GM12878 (cell line): Measurements from ENCODE around the gene LEKR1. TPM values are rescaled to one million over a fixed set of nuclear protein-coding genes. Genes with fewer than 3 reads are reported as not detected.

Experiments used
- ATAC-seq: fragments of 200-7000 bp; cut with Tn5 transposase; 3 replicates; pipeline ENCODE4 v1.9.1; 2020; ENCODE audit warnings: mild to moderate bottlenecking, moderate library complexity
- BruUV-seq: library from RNA; stranded (reverse); fragments of 400-500 nt; replicated peaks from 2 replicates; lab custom pipeline; 2021; lab: Mats Ljungman, UMichigan
- CTCF ChIA-PET: fragments of 300-600 bp; sonication (Branson Sonifier 250); formaldehyde crosslinking; extraction: SDS; loops from one replicate; lab custom pipeline; 2021; ENCODE audit warnings: inconsistent platforms; lab: Yijun Ruan, JAX
- POLR2A ChIA-PET: fragments of 350-600 bp; formaldehyde crosslinking; extraction: SDS; loops from one replicate; lab custom pipeline; 2021; ENCODE audit warnings: inconsistent platforms; lab: Charles Lee
- RAD21 ChIA-PET: fragments of 300-600 bp; sonication (Branson Sonifier 250); formaldehyde crosslinking; loops from one replicate; lab custom pipeline; 2023; ENCODE audit warnings: antibody characterized with exemption; ENCODE audit not compliant: unreplicated experiment; lab: Charles Lee
- SMC1A ChIA-PET: fragments of 300-600 bp; sonication (Branson Sonifier 250); formaldehyde crosslinking; loops from one replicate; lab custom pipeline; 2023; ENCODE audit not compliant: unreplicated experiment, uncharacterized antibody; lab: Charles Lee
- DNase-seq: peaks from one replicate; pipeline ENCODE4 v3.0.0-alpha.2; 2011; ENCODE audit warnings: low read depth, low spot score
- FAIRE-seq: peaks from 3 replicates; lab custom pipeline; 2011; peaks lifted over from hg19 to GRCh38; lab: Jason Lieb, UNC
- H2AFZ ChIP-seq: 2 replicates; pipeline ENCODE4 v1.6.0; 2011; ENCODE audit warnings: low read depth, low read length, control low read depth; ENCODE audit not compliant: control insufficient read depth
- H3K27ac ChIP-seq: 2 replicates; pipeline ENCODE4 v1.5.1; 2011; ENCODE audit warnings: control low read depth; ENCODE audit not compliant: control insufficient read depth, insufficient read depth
- H3K27me3 ChIP-seq, 2 experiments: replicated peaks in 1 of 2; 2 replicates each; pipeline versions ENCODE4 v1.6.0 to v1.6.1; 2011; ENCODE audit warnings: low read length in 1 of 2; ENCODE audit not compliant: control insufficient read depth in 2 of 2, insufficient read depth in 2 of 2
- H3K36me3 ChIP-seq, 2 experiments: 2 replicates each; pipeline ENCODE4 v1.5.1; 2011; ENCODE audit warnings: low read length in 1 of 2; ENCODE audit not compliant: control insufficient read depth in 2 of 2, insufficient read depth in 2 of 2
- H3K4me1 ChIP-seq: 2 replicates; pipeline ENCODE4 v1.6.1; 2011; ENCODE audit warnings: mild to moderate bottlenecking, low read length, moderate library complexity, mixed read lengths; ENCODE audit not compliant: control insufficient read depth, insufficient read depth
- H3K4me2 ChIP-seq: 2 replicates; pipeline ENCODE4 v1.6.0; 2011; ENCODE audit warnings: control low read depth; ENCODE audit not compliant: control insufficient read depth, insufficient read depth
- H3K4me3 ChIP-seq: fragments of 200-600 bp; sonication (generic); 2 replicates; pipeline ENCODE4 v1.5.1; 2016
- H3K79me2 ChIP-seq: 2 replicates; pipeline ENCODE4 v1.6.0; 2011; ENCODE audit warnings: low read length; ENCODE audit not compliant: control insufficient read depth, insufficient read depth
- H3K9ac ChIP-seq: 2 replicates; pipeline ENCODE4 v1.8.0; 2011; ENCODE audit warnings: low read length, control low read depth, mixed read lengths; ENCODE audit not compliant: control insufficient read depth, insufficient read depth
- H3K9me3 ChIP-seq: replicated peaks from 3 replicates; pipeline ENCODE4 v1.5.1; 2011; ENCODE audit warnings: mild to moderate bottlenecking, low read length; ENCODE audit not compliant: control insufficient read depth, insufficient read depth
- H4K20me1 ChIP-seq: 2 replicates; pipeline ENCODE4 v1.6.0; 2011; ENCODE audit not compliant: control insufficient read depth, insufficient read depth
- BCL11A ChIP-seq: IDR thresholded peaks from 2 replicates; pipeline ENCODE4 v1.6.1; 2011; ENCODE audit warnings: low read depth, low read length
- JUNB ChIP-seq: IDR thresholded peaks from 2 replicates; pipeline ENCODE4 v1.6.1; 2016; ENCODE audit warnings: antibody characterized with exemption, mild to moderate bottlenecking
- JUND ChIP-seq: IDR thresholded peaks from 2 replicates; pipeline ENCODE4 v1.6.1; 2012; ENCODE audit warnings: low read depth, mild to moderate bottlenecking, low read length, improper control_type of control experiment, moderate library complexity
- KLF5 ChIP-seq: fragments of 450-650 bp; IDR thresholded peaks from 2 replicates; pipeline ENCODE4 v1.6.1; 2014; ENCODE audit warnings: mild to moderate bottlenecking; ENCODE audit not compliant: partially characterized antibody
- NFIC ChIP-seq: IDR thresholded peaks from 2 replicates; pipeline ENCODE4 v1.6.1; 2012; ENCODE audit warnings: low read depth, mild to moderate bottlenecking, inconsistent platforms, low read length, moderate library complexity
- NFYB ChIP-seq: IDR thresholded peaks from 2 replicates; pipeline ENCODE4 v1.6.1; 2011; ENCODE audit warnings: low read depth, mild to moderate bottlenecking, low read length, improper control_type of control experiment, moderate library complexity; ENCODE audit not compliant: insufficient read depth
- POLR2AphosphoS5 ChIP-seq: IDR thresholded peaks from 2 replicates; pipeline ENCODE4 v1.6.1; 2011; ENCODE audit warnings: mild to moderate bottlenecking, low read length, inconsistent platforms
- SUZ12 ChIP-seq: fragments of 200-600 bp; sonication (generic); IDR thresholded peaks from one replicate; pipeline ENCODE4 v1.6.1; 2018; ENCODE audit warnings: antibody characterized with exemption, mild to moderate bottlenecking; ENCODE audit not compliant: unreplicated experiment
- TCF7 ChIP-seq: IDR thresholded peaks from 2 replicates; pipeline ENCODE4 v1.6.1; 2014; ENCODE audit warnings: antibody characterized with exemption, borderline replicate concordance
- YBX1 ChIP-seq: fragments of 450-650 bp; IDR thresholded peaks from 2 replicates; pipeline ENCODE4 v1.6.1; 2016; ENCODE audit warnings: antibody characterized with exemption
- WGBS: methylation state at CpG from one replicate; pipeline ENCODE4 v1.1.6; 2016; ENCODE audit warnings: low lambda C conversion rate; ENCODE audit not compliant: insufficient replicate concordance, insufficient coverage; ENCODE audit errors: missing lambda C conversion rate; 5-methylcytosine and 5-hydroxymethylcytosine counted together
- in situ Hi-C: fragments of 300-500 bp; cut with MboI; formaldehyde crosslinking; loops from 9 replicates; pipeline ENCODE4 v1.14.3; 2018; ENCODE audit warnings: mixed read lengths
- intact Hi-C: fragments of 100-400 bp; cut with micrococcal nuclease; formaldehyde crosslinking; loops from one replicate; pipeline ENCODE4 v1.14.2; 2022; ENCODE audit not compliant: unreplicated experiment
- polyA plus RNA-seq, 11 experiments: library from polyadenylated mRNA; depleted of rRNA in 4 of 11; unstranded in 6 of 11; stranded (reverse) in 5 of 11; fragments of >200 nt; fragmentation: Nextera tagmentation in 4 of 11; fragmentation: Illumina TruSeq in 1 of 11; extraction: Ambion mirVana in 4 of 11; extraction: Trizol in 1 of 11; gene quantifications; 1 replicate in 1 of 11; 2 replicates in 10 of 11; pipeline versions ENCODE4 v1.2.1 to v1.2.3, GENCODE V29; 2011 to 2016; ENCODE audit warnings: inconsistent platforms in 2 of 11, missing spikeins in 2 of 11, low read depth in 1 of 11
- total RNA-seq, 4 experiments: library from RNA; depleted of rRNA in 3 of 4; stranded (reverse); fragments of >200 nt in 3 of 4; fragmentation: Illumina TruSeq in 1 of 4; extraction: Trizol in 1 of 4; gene quantifications; 2 replicates each; pipeline versions ENCODE4 v1.2.1 to v1.2.3, GENCODE V29; 2013 to 2021
- TF ChIP-seq, protein P1 (sequence below): IDR thresholded peaks from 2 replicates; pipeline ENCODE4 v1.6.1; 2012; ENCODE audit warnings: improper control_type of control experiment, low read depth, low read length; ENCODE audit not compliant: insufficient replicate concordance
- TF ChIP-seq, protein P2 (sequence below): fragments of 450-650 bp; IDR thresholded peaks from 2 replicates; pipeline ENCODE4 v1.6.1; 2016; ENCODE audit warnings: mild to moderate bottlenecking
- TF ChIP-seq, protein P3 (sequence below): fragments of 150-350 bp; IDR thresholded peaks from 2 replicates; pipeline ENCODE4 v1.6.1; 2016; ENCODE audit warnings: low read depth, low read length

The LEKR1 gene
- total and polyA plus RNA-seq, 10 of the 15 experiments (the other 5 are each of a cell fraction or from before 2014, with no cell fraction given), result 0.48 to 3.2 (median 1.3) TPM

DNA sequence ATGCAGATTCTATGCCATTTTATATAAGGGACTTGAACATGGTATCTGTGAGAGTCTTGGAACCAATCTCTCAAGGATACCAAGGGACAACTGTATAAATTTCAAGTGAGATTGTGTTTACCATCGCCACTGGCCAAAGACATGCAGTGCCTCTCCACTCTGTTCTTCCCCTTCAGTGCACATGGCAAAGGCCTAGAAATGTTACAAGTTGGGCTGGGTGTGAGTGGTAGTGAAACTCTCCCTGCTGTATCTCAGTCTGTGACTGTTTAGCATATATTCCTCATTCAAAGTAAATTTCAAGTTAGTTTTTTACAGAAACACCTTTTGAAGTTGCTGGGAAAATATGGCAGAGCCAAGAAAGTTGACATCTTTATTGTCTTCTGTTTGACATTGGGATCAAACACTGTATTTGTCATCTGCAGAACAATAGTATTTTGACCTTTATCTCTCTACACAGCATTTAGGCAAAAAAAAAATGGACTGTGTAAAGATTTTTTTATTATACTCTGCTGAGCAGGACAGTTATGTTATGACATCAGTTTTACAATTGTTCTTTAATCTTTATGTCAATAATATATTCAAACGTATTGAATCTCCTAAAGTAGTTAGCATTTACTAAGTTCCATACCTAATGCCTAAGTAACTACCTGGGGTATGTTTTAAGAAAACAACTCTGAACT is 232.4 kb downstream of the LEKR1 start (continued):
- no peak for TF ChIP-seq NFYB

DNA sequence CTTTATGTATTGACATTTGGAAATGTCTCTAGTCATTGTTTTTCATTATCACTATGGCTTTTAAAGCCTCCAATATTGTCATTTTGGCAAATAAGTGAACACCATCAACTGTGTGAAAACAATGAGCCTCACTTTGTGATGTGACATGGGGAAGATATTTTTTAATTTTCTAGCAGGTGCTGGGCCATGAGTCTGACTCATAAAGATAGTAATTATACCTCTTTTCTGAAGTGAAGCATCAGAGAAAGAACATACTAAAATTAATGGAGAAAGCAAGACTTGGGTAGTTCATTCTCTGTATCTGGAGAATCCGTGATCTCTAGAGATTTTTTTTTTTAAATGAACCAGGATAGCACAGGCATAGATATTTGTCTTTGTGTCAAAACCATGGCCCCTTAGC is 233.0 kb downstream of the LEKR1 start:
- H3K79me2 ChIP-seq, result no peaks in the 10 kb centered on the region
- RAD21 ChIA-PET, result no interaction called here
- DNase-seq (no peak), ATAC-seq (peak; percentile 87), FAIRE-seq (no peak)
- CTCF ChIA-PET, result no interaction called here
- no peaks in the 10 kb centered on the region for H3K27me3 ChIP-seq
- no peaks in the 10 kb centered on the region for H4K20me1 ChIP-seq
- intact Hi-C loops, result no loop called here
- no peak overlapping the region for H3K9ac ChIP-seq
- in situ Hi-C loops, result no loop called here
- no TSS peak for BruUV-seq
- no peaks in the 10 kb centered on the region for H3K9me3 ChIP-seq
- SMC1A ChIA-PET, result no interaction called here
- H2AFZ ChIP-seq, result no peak overlapping the region; the same call in 1 of the 2 replicates
- H3K4me1 ChIP-seq, result peaks cover 28% of the 10 kb centered on the region
- POLR2A ChIA-PET, result no interaction called here
- H3K36me3 ChIP-seq, result no peaks in the 10 kb centered on the region
- H3K27ac ChIP-seq, result peak overlapping the region; percentile 55
- peak overlapping the region; percentile 23; the same call in 1 of the 2 replicates for H3K4me3 ChIP-seq
- 0% methylated on average over 1 of the region's 1 CpG for WGBS
- H3K4me2 ChIP-seq, result no peak overlapping the region
- TF ChIP-seq YBX1, result no peak
- peak; percentile 72 for TF ChIP-seq BCL11A
- TF ChIP-seq JUND, result peak; percentile 79
- no peak for TF ChIP-seq POLR2AphosphoS5
- TF ChIP-seq, protein P1, sequence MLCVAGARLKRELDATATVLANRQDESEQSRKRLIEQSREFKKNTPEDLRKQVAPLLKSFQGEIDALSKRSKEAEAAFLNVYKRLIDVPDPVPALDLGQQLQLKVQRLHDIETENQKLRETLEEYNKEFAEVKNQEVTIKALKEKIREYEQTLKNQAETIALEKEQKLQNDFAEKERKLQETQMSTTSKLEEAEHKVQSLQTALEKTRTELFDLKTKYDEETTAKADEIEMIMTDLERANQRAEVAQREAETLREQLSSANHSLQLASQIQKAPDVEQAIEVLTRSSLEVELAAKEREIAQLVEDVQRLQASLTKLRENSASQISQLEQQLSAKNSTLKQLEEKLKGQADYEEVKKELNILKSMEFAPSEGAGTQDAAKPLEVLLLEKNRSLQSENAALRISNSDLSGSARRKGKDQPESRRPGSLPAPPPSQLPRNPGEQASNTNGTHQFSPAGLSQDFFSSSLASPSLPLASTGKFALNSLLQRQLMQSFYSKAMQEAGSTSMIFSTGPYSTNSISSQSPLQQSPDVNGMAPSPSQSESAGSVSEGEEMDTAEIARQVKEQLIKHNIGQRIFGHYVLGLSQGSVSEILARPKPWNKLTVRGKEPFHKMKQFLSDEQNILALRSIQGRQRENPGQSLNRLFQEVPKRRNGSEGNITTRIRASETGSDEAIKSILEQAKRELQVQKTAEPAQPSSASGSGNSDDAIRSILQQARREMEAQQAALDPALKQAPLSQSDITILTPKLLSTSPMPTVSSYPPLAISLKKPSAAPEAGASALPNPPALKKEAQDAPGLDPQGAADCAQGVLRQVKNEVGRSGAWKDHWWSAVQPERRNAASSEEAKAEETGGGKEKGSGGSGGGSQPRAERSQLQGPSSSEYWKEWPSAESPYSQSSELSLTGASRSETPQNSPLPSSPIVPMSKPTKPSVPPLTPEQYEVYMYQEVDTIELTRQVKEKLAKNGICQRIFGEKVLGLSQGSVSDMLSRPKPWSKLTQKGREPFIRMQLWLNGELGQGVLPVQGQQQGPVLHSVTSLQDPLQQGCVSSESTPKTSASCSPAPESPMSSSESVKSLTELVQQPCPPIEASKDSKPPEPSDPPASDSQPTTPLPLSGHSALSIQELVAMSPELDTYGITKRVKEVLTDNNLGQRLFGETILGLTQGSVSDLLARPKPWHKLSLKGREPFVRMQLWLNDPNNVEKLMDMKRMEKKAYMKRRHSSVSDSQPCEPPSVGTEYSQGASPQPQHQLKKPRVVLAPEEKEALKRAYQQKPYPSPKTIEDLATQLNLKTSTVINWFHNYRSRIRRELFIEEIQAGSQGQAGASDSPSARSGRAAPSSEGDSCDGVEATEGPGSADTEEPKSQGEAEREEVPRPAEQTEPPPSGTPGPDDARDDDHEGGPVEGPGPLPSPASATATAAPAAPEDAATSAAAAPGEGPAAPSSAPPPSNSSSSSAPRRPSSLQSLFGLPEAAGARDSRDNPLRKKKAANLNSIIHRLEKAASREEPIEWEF, result no peak
- no peak for TF ChIP-seq KLF5
- peak; percentile 76 for TF ChIP-seq NFIC
- peak; percentile 71; the same call in 1 of the 2 replicates for TF ChIP-seq JUNB
- TF ChIP-seq, protein P2, sequence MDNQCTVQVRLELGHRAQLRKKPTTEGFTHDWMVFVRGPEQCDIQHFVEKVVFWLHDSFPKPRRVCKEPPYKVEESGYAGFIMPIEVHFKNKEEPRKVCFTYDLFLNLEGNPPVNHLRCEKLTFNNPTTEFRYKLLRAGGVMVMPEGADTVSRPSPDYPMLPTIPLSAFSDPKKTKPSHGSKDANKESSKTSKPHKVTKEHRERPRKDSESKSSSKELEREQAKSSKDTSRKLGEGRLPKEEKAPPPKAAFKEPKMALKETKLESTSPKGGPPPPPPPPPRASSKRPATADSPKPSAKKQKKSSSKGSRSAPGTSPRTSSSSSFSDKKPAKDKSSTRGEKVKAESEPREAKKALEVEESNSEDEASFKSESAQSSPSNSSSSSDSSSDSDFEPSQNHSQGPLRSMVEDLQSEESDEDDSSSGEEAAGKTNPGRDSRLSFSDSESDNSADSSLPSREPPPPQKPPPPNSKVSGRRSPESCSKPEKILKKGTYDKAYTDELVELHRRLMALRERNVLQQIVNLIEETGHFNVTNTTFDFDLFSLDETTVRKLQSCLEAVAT, result no peak
- TF ChIP-seq TCF7, result 0 out of 2 replicates have a peak, but pooled peaks have one; percentile 16
- TF ChIP-seq SUZ12, result no peak
- TF ChIP-seq, protein P3, sequence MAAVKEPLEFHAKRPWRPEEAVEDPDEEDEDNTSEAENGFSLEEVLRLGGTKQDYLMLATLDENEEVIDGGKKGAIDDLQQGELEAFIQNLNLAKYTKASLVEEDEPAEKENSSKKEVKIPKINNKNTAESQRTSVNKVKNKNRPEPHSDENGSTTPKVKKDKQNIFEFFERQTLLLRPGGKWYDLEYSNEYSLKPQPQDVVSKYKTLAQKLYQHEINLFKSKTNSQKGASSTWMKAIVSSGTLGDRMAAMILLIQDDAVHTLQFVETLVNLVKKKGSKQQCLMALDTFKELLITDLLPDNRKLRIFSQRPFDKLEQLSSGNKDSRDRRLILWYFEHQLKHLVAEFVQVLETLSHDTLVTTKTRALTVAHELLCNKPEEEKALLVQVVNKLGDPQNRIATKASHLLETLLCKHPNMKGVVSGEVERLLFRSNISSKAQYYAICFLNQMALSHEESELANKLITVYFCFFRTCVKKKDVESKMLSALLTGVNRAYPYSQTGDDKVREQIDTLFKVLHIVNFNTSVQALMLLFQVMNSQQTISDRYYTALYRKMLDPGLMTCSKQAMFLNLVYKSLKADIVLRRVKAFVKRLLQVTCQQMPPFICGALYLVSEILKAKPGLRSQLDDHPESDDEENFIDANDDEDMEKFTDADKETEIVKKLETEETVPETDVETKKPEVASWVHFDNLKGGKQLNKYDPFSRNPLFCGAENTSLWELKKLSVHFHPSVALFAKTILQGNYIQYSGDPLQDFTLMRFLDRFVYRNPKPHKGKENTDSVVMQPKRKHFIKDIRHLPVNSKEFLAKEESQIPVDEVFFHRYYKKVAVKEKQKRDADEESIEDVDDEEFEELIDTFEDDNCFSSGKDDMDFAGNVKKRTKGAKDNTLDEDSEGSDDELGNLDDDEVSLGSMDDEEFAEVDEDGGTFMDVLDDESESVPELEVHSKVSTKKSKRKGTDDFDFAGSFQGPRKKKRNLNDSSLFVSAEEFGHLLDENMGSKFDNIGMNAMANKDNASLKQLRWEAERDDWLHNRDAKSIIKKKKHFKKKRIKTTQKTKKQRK, result no peak
